CD8-positive, alpha-beta memory T cell (primary cell): Measurements from ENCODE around the gene NDUFS7. TPM values are rescaled to one million over a fixed set of nuclear protein-coding genes. Genes with fewer than 3 reads are reported as not detected.
"Not testable (repeated sequence)": the region's sequence is repeated elsewhere in the genome, so short reads cannot be mapped to it uniquely, and the experiment has no call there.

ENCODE experiments used
- CTCF ChIA-PET: fragments of 350-600 bp; sonication (Branson Sonifier 250); formaldehyde crosslinking; loops from one replicate; lab custom pipeline; 2021; ENCODE audit warnings: antibody characterized with exemption; lab: Charles Lee
- POLR2A ChIA-PET: fragments of 350-600 bp; sonication (Branson Sonifier 250); formaldehyde crosslinking; loops from one replicate; lab custom pipeline; 2021; ENCODE audit warnings: antibody characterized with exemption; lab: Charles Lee
- DNase-seq, 5 donors: peaks; one replicate each; pipeline versions ENCODE4 v3.0.0 to v3.0.0-alpha.2; 2020 to 2022; ENCODE audit warnings: mixed read lengths in 1 of 5
- H3K27ac ChIP-seq: one replicate; pipeline ENCODE4 v1.7.0; 2013; ENCODE audit warnings: low read depth, mild to moderate bottlenecking, low read length, moderate library complexity
- H3K27me3 ChIP-seq: 2 replicates; pipeline ENCODE4 v1.7.0; 2013; ENCODE audit warnings: low read length, mild to moderate bottlenecking; ENCODE audit not compliant: insufficient read depth, poor library complexity, severe bottlenecking
- H3K36me3 ChIP-seq: 2 replicates; pipeline ENCODE4 v1.7.0; 2013; ENCODE audit warnings: mild to moderate bottlenecking, low read length, moderate library complexity; ENCODE audit not compliant: insufficient read depth
- H3K4me1 ChIP-seq: 2 replicates; pipeline ENCODE4 v1.7.0; 2013; ENCODE audit warnings: mild to moderate bottlenecking, low read length, moderate library complexity; ENCODE audit not compliant: insufficient read depth
- H3K4me3 ChIP-seq: 2 replicates; pipeline ENCODE4 v1.7.0; 2013; ENCODE audit warnings: mild to moderate bottlenecking, low read length
- H3K9me3 ChIP-seq: 2 replicates; pipeline ENCODE4 v1.7.0; 2013; ENCODE audit warnings: mild to moderate bottlenecking, low read length
- H3K27ac Mint-ChIP-seq, 8 donors: one replicate each; pipeline ENCODE4 v1.8.0; 2020 to 2021; ENCODE audit warnings: mixed read lengths in 8 of 8, mild to moderate bottlenecking in 6 of 8, inconsistent platforms in 3 of 8, moderate library complexity in 3 of 8
- H3K27me3 Mint-ChIP-seq, 2 donors: one replicate each; pipeline ENCODE4 v1.8.0; 2020 to 2021; ENCODE audit warnings: mixed read lengths in 2 of 2, mild to moderate bottlenecking in 1 of 2, moderate library complexity in 1 of 2
- H3K36me3 Mint-ChIP-seq, 3 donors: one replicate each; pipeline ENCODE4 v1.8.0; 2020 to 2021; ENCODE audit warnings: mixed read lengths in 3 of 3, inconsistent platforms in 1 of 3, mild to moderate bottlenecking in 1 of 3
- H3K4me1 Mint-ChIP-seq, 3 donors: one replicate each; pipeline ENCODE4 v1.8.0; 2020 to 2021; ENCODE audit warnings: mixed read lengths in 3 of 3, inconsistent platforms in 1 of 3, mild to moderate bottlenecking in 1 of 3
- H3K4me3 Mint-ChIP-seq, 7 donors: one replicate each; pipeline ENCODE4 v1.8.0; 2020 to 2021; ENCODE audit warnings: mixed read lengths in 7 of 7, mild to moderate bottlenecking in 6 of 7, moderate library complexity in 4 of 7, inconsistent platforms in 2 of 7
- H3K9me3 Mint-ChIP-seq, 5 donors: one replicate each; pipeline ENCODE4 v1.8.0; 2020 to 2022; ENCODE audit warnings: mixed read lengths in 5 of 5, mild to moderate bottlenecking in 3 of 5, moderate library complexity in 2 of 5, inconsistent platforms in 1 of 5
- polyA plus RNA-seq: library from polyadenylated mRNA; unstranded; fragments of 300-500 nt; fragmentation: Illumina TruSeq; gene quantifications from one replicate; pipeline ENCODE4 v1.2.3, GENCODE V29; 2021
- total RNA-seq, 2 experiments: library from RNA; stranded (reverse); gene quantifications; one replicate each; pipeline ENCODE4 v1.2.3, GENCODE V29; 2021

NDUFS7 gene
- total and polyA plus RNA-seq, 3 experiments from 2014 or later = 102 to 207 (median 104) TPM

- ChIA-PET CTCF (no interaction called here), POLR2A (no interaction called here)
- no peak for DNase-seq
- H3K27me3 ChIP-seq = no peaks in the 10 kb centered on the region
- Mint-ChIP-seq H3K27me3 (peaks cover 0 to 6% of the 10 kb centered on the region in 2 donors), H3K4me3 (peak overlapping the region in 3 of 7 donors; percentile 19 to 68 (median 24)), H3K27ac (peak overlapping the region in 2 of 8 donors; percentile 45 to 55), H3K9me3 (no peaks in the 10 kb centered on the region), H3K4me1 (peaks cover 38 to 63% (median 52%) of the 10 kb centered on the region in 3 donors), H3K36me3 (peaks cover 7 to 65% (median 8%) of the 10 kb centered on the region in 3 donors)
- H3K27ac ChIP-seq = no peak overlapping the region
- H3K4me3 ChIP-seq = no peak overlapping the region
- no peaks in the 10 kb centered on the region for H3K9me3 ChIP-seq
- peaks cover 45% of the 10 kb centered on the region for H3K36me3 ChIP-seq
- H3K4me1 ChIP-seq = peaks cover 21% of the 10 kb centered on the region
These were observed 34.2 kb downstream of the NDUFS7 start for GRCh38 chr19:1417681-1418495.

- Histone ChIP-seq H3K4me3 (no peak overlapping the region), H3K27ac (no peak overlapping the region), H3K4me1 (peaks cover 19% of the 10 kb centered on the region), H3K36me3 (peaks cover 45% of the 10 kb centered on the region), H3K27me3 (no peaks in the 10 kb centered on the region), H3K9me3 (no peaks in the 10 kb centered on the region)
- no peak overlapping the region for H3K27ac Mint-ChIP-seq
- H3K27me3 Mint-ChIP-seq = peaks cover 0 to 6% of the 10 kb centered on the region in 2 donors
- CTCF ChIA-PET = no interaction called here
- H3K9me3 Mint-ChIP-seq = no peaks in the 10 kb centered on the region
- DNase-seq = no peak
- H3K36me3 Mint-ChIP-seq = peaks cover 8 to 65% (median 11%) of the 10 kb centered on the region in 3 donors
- H3K4me3 Mint-ChIP-seq = no peak overlapping the region
- POLR2A ChIA-PET = interaction anchor here (0.9 kb wide), 1 partner anchor 22 kb away, joined by 3 read pairs; no protein-coding TSS in a partner anchor
- peaks cover 33 to 58% (median 48%) of the 10 kb centered on the region in 3 donors for H3K4me1 Mint-ChIP-seq
These were observed 34.7 kb downstream of the NDUFS7 start for GRCh38 chr19:1418496-1418775.

DNA sequence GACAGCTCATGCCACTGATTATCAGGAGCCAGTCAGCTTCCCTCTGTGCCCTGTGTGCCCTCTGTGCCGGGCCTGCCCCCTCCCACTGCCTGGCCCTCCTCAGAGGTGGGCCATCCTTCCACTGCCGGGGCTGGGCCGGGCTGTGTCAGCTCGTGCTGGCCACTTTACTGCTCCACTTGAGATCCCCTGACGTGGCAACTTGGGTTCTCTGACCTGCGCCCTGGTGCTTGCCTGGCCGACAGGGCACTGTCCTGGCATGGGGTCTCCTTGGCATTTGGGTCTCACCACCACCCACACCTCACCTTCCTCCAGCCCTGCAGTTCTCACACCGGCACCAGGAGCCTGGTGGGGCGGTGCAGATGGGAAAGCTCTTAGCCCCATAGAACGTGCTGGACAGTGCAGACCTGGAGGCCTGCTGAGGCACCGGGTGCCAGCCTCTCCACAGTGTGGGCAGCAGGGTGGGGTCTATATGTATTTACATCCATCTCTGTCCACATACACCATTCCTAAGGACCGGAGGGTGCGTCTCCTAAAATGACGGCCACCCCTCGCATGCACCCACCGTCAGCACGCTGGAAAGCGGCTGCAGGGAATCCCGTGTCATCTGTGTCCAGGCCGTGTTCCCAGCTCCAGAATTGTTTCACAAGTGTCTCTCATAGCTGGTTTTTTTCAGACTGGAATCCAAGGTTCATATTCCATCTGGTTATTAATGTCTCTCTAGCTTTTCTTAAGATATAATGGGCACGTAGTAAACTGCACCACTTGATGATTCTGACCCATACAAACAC is 35.4 kb downstream of the NDUFS7 start:
- no peak overlapping the region for H3K4me3 ChIP-seq
- H3K27me3 ChIP-seq = no peaks in the 10 kb centered on the region
- H3K4me1 ChIP-seq = peaks cover 19% of the 10 kb centered on the region
- Mint-ChIP-seq H3K27me3 (peaks cover 0 to 6% of the 10 kb centered on the region in 2 donors), H3K4me1 (peaks cover 32 to 51% (median 41%) of the 10 kb centered on the region in 3 donors), H3K27ac (peak overlapping the region in 5 of 8 donors; percentile 38 to 93 (median 69)), H3K9me3 (no peaks in the 10 kb centered on the region), H3K36me3 (peaks cover 8 to 69% (median 11%) of the 10 kb centered on the region in 3 donors), H3K4me3 (peak overlapping the region in 1 of 7 donors; percentile 34)
- DNase-seq = no peak
- H3K36me3 ChIP-seq = peaks cover 45% of the 10 kb centered on the region
- H3K9me3 ChIP-seq = no peaks in the 10 kb centered on the region
- H3K27ac ChIP-seq = no peak overlapping the region
- ChIA-PET POLR2A (interaction anchor here (0.9 kb wide), 1 partner anchor 21 kb away, joined by 3 read pairs; no protein-coding TSS in a partner anchor), CTCF (no interaction called here)

- peaks cover 47% of the 10 kb centered on the region for H3K36me3 ChIP-seq
- peaks cover 8 to 76% (median 11%) of the 10 kb centered on the region in 3 donors for H3K36me3 Mint-ChIP-seq
- H3K4me3 ChIP-seq, H3K4me3 Mint-ChIP-seq, H3K27me3 ChIP-seq, DNase-seq, H3K27ac Mint-ChIP-seq, H3K27me3 Mint-ChIP-seq, H3K27ac ChIP-seq, H3K9me3 Mint-ChIP-seq, CTCF ChIA-PET, H3K9me3 ChIP-seq: not testable (repeated sequence)
- peaks cover 28 to 47% (median 37%) of the 10 kb centered on the region in 3 donors for H3K4me1 Mint-ChIP-seq
- POLR2A ChIA-PET = interaction anchor here (0.6 kb wide), 1 partner anchor 9 kb away, joined by 3 read pairs; no protein-coding TSS in a partner anchor
- H3K4me1 ChIP-seq = peaks cover 15% of the 10 kb centered on the region
These were observed 36.4 kb downstream of the NDUFS7 start for GRCh38 chr19:1420085-1420484.

GRCh38 chr19:1420590-1420989 is 36.9 kb downstream of the NDUFS7 start:
- H3K27ac Mint-ChIP-seq = peak overlapping the region in 3 of 8 donors; percentile 39 to 47 (median 43)
- peaks cover 0 to 2% of the 10 kb centered on the region in 2 donors for H3K27me3 Mint-ChIP-seq
- no peak for DNase-seq
- Histone ChIP-seq H3K4me3 (no peak overlapping the region), H3K4me1 (peaks cover 10% of the 10 kb centered on the region), H3K27me3 (no peaks in the 10 kb centered on the region), H3K36me3 (peaks cover 52% of the 10 kb centered on the region), H3K9me3 (no peaks in the 10 kb centered on the region), H3K27ac (no peak overlapping the region)
- ChIA-PET POLR2A (interaction anchor here (0.6 kb wide), 2 partner anchors 9 to 12 kb away, joined by 3 read pairs; no protein-coding TSS in a partner anchor), CTCF (no interaction called here)
- H3K4me1 Mint-ChIP-seq = peaks cover 25 to 42% (median 32%) of the 10 kb centered on the region in 3 donors
- no peaks in the 10 kb centered on the region for H3K9me3 Mint-ChIP-seq
- H3K36me3 Mint-ChIP-seq = peaks cover 8 to 79% (median 11%) of the 10 kb centered on the region in 3 donors
- H3K4me3 Mint-ChIP-seq = no peak overlapping the region

- POLR2A ChIA-PET = interaction anchor here (0.6 to 0.9 kb wide), 2 partner anchors 13 to 437 kb away, joined by 3 read pairs; partner anchors contain the start of gene WDR18
- Mint-ChIP-seq H3K36me3 (peaks cover 8 to 83% (median 11%) of the 10 kb centered on the region in 3 donors), H3K27ac (peak overlapping the region in 1 of 8 donors; percentile 39)
These were observed 37.7 kb downstream of the NDUFS7 start for GRCh38 chr19:1421218-1421957.

DNA sequence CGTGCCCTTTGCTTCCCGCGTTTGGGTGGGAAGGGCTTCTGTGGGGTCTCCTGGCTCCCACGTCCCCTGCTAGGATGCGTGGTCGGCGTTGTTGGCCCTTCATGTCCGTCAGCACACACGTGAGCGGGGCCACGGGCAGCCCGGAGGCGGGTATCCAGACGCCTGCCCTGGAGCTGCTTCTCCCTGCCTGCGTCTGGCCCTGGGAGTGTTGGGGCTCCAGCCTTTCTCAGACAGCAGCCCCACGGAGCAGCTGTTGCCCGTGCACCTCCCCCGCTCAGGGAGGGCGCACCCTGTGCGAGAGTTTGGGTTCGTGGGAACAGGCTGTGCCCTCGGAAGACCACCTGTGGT is 38.2 kb downstream of the NDUFS7 start:
- Mint-ChIP-seq H3K9me3 (no peaks in the 10 kb centered on the region), H3K36me3 (peaks cover 8 to 83% (median 11%) of the 10 kb centered on the region in 3 donors), H3K4me3 (no peak overlapping the region), H3K4me1 (peaks cover 13 to 29% (median 18%) of the 10 kb centered on the region in 3 donors), H3K27me3 (peaks cover 0 to 2% of the 10 kb centered on the region in 2 donors), H3K27ac (no peak overlapping the region)
- Histone ChIP-seq H3K27me3 (no peaks in the 10 kb centered on the region), H3K36me3 (peaks cover 63% of the 10 kb centered on the region), H3K4me1 (no peaks in the 10 kb centered on the region), H3K27ac (no peak overlapping the region), H3K9me3 (no peaks in the 10 kb centered on the region), H3K4me3 (no peak overlapping the region)
- CTCF ChIA-PET = no interaction called here
- DNase-seq = no peak
- POLR2A ChIA-PET = interaction anchor here (0.9 kb wide), 1 partner anchor 438 kb away, joined by 3 read pairs; the partner anchor contains the start of gene WDR18

More at GRCh38 chr19:1421218-1421957, 37.7 kb downstream of the NDUFS7 start:
- H3K4me1 ChIP-seq = peaks cover 2% of the 10 kb centered on the region
- H3K27me3 Mint-ChIP-seq = peaks cover 0 to 2% of the 10 kb centered on the region in 2 donors
- peaks cover 59% of the 10 kb centered on the region for H3K36me3 ChIP-seq
- peaks cover 17 to 34% (median 24%) of the 10 kb centered on the region in 3 donors for H3K4me1 Mint-ChIP-seq
- H3K27me3 ChIP-seq = no peaks in the 10 kb centered on the region
- H3K27ac ChIP-seq = no peak overlapping the region
- no peaks in the 10 kb centered on the region for H3K9me3 ChIP-seq
- no peaks in the 10 kb centered on the region for H3K9me3 Mint-ChIP-seq
- DNase-seq = no peak
- no peak overlapping the region for H3K4me3 Mint-ChIP-seq
- no peak overlapping the region for H3K4me3 ChIP-seq
- CTCF ChIA-PET = no interaction called here
